Measurements from ENCODE around the gene SLC32A1.

SLC32A1 gene

DNA sequence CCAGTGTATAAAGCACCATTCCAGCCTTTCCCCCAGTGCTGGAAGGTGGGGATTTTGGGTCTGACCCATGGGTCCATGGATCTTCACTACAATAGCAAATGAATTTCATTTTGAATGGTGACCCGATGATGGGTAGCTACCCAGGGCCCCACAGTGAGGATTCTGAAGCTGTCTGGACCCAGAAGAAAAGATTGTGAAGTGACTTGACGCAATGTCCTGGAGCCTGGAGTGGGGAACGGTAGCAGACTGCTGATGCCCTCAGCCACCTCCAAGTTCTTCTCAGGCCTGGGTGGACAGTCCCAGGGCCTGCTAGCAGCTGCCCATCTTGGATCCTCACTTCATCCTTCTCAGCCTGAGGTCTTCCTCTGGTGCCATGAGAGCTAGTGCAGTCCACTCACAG is 23.4 kb upstream of the SLC32A1 start:
- Histone ChIP-seq H3K27me3 (ENCODE audit: control insufficient read depth, insufficient read depth, low read length) (no peaks in the 10 kb centered on the region), H3K4me1 (ENCODE audit: control insufficient read depth, insufficient read depth, low read length) (no peaks in the 10 kb centered on the region)

DNA sequence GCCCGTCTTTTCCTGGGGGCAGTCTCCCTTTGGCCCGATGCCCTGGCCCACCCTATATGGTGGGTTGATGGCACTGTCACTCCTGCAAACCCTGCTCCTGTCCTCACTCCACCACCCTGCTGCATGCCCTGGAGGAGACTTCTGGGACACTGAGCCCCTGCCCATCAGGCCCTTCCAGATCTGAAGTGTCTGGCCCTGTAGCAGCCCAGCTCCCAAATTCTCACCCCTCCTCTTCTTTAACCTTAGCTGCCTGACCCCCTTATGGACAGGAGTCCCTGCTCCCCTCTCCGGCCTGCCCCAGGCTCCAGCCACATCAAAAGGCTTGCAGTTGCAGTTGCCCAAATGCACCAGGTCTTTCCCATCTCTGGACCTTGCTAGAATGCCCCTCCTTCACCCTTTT is 20.8 kb upstream of the SLC32A1 start:
- H3K27me3 ChIP-seq (ENCODE audit: control insufficient read depth, insufficient read depth, low read length) = no peaks in the 10 kb centered on the region
- H3K27ac ChIP-seq (ENCODE audit: low read depth, low read length) = no peak overlapping the region
- no peak overlapping the region for H3K9ac ChIP-seq (ENCODE audit: low read depth, low read length)
- H3K9me3 ChIP-seq (ENCODE audit: control insufficient read depth, insufficient read depth, low read length) = no peaks in the 10 kb centered on the region
- H3K36me3 ChIP-seq (ENCODE audit: control insufficient read depth, insufficient read depth, low read length) = no peaks in the 10 kb centered on the region
- no peak overlapping the region for H3K4me3 ChIP-seq (ENCODE audit: low read depth, low read length)
- peaks cover 6% of the 10 kb centered on the region for H3K4me1 ChIP-seq (ENCODE audit: control insufficient read depth, insufficient read depth, low read length)

More for the DNA sequence above, 23.4 kb upstream of the SLC32A1 start:
- no peak overlapping the region for H3K4me3 ChIP-seq (ENCODE audit: low read depth, low read length)
- H3K36me3 ChIP-seq (ENCODE audit: control insufficient read depth, insufficient read depth, low read length) = no peaks in the 10 kb centered on the region
- H3K9me3 ChIP-seq (ENCODE audit: control insufficient read depth, insufficient read depth, low read length) = no peaks in the 10 kb centered on the region
- H3K9ac ChIP-seq (ENCODE audit: low read depth, low read length) = no peak overlapping the region
- no peak overlapping the region for H3K27ac ChIP-seq (ENCODE audit: low read depth, low read length)

DNA sequence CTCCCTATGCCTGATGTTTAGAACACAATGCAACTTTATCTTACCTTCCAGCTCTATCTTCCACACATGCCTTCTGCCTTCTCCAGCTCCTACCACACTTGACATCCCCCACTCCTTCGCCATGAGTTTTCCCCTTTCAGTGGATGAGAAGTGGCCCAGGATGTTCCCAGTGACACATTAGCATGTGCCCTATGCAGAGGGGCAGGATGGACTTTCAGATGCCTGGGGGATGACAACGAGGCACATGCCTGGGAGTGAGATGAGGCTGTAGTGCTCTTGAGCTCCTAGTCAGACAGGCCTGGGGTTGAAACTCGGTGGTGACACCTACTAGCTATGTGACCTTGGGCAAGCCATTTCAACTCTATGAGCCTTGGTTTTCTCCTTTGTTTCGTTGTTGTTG is 20.1 kb upstream of the SLC32A1 start:
- Histone ChIP-seq H3K4me3 (ENCODE audit: low read depth, low read length) (no peak overlapping the region), H3K9ac (ENCODE audit: low read depth, low read length) (no peak overlapping the region), H3K36me3 (ENCODE audit: control insufficient read depth, insufficient read depth, low read length) (no peaks in the 10 kb centered on the region), H3K27ac (ENCODE audit: low read depth, low read length) (no peak overlapping the region), H3K4me1 (ENCODE audit: control insufficient read depth, insufficient read depth, low read length) (peaks cover 6% of the 10 kb centered on the region), H3K9me3 (ENCODE audit: control insufficient read depth, insufficient read depth, low read length) (no peaks in the 10 kb centered on the region), H3K27me3 (ENCODE audit: control insufficient read depth, insufficient read depth, low read length) (no peaks in the 10 kb centered on the region)

DNA sequence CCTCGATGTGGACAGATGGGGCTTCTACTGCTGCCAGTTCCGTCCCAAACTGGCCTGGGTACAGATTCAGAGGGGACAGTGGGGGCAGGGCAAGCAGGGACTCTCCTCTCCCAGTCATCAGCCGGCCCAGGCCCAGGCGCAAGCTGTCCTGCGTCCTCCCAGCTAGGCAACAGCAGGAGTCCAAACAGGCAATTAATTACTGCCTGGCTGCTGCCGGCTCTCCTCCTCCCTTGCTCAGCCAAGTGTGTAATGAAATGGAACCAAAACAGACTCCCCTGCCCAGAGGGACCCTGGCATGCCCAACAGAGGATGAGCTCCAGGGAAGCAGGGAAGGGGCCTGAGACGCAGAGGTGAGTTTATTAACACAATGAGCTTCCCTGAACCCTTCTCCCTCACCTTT is 17.8 kb upstream of the SLC32A1 start:
- Histone ChIP-seq H3K27me3 (ENCODE audit: control insufficient read depth, insufficient read depth, low read length) (no peaks in the 10 kb centered on the region), H3K9ac (ENCODE audit: low read depth, low read length) (no peak overlapping the region), H3K4me1 (ENCODE audit: control insufficient read depth, insufficient read depth, low read length) (peaks cover 6% of the 10 kb centered on the region), H3K27ac (ENCODE audit: low read depth, low read length) (no peak overlapping the region), H3K36me3 (ENCODE audit: control insufficient read depth, insufficient read depth, low read length) (no peaks in the 10 kb centered on the region), H3K4me3 (ENCODE audit: low read depth, low read length) (no peak overlapping the region), H3K9me3 (ENCODE audit: control insufficient read depth, insufficient read depth, low read length) (no peaks in the 10 kb centered on the region)

GRCh38 chr20:38714308-38714707 is 10.0 kb upstream of the SLC32A1 start:
- Histone ChIP-seq H3K27ac (ENCODE audit: low read depth, low read length) (no peak overlapping the region), H3K27me3 (ENCODE audit: control insufficient read depth, insufficient read depth, low read length) (peaks cover 33% of the 10 kb centered on the region), H3K4me3 (ENCODE audit: low read depth, low read length) (no peak overlapping the region), H3K36me3 (ENCODE audit: control insufficient read depth, insufficient read depth, low read length) (no peaks in the 10 kb centered on the region), H3K9me3 (ENCODE audit: control insufficient read depth, insufficient read depth, low read length) (no peaks in the 10 kb centered on the region), H3K9ac (ENCODE audit: low read depth, low read length) (no peak overlapping the region), H3K4me1 (ENCODE audit: control insufficient read depth, insufficient read depth, low read length) (no peaks in the 10 kb centered on the region)

DNA sequence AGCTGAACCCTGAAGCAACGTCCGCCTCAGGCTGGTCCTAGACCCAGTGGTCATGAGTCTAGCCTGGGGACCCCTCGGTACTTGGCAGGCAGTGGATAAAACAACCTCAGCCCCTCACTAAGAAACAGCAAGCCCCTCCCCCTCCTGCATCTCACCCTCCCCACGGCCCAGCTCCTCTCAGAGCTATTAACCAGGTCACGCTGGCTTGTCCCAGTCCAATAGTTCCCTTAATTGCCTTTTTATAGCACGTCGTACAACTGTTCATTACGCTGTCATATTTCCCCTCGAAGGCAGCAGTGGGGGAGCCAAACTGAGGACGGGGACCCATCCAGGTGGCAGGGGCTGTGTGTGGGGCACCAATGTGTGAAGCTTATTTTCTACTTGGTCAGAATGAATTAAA is 8.6 kb upstream of the SLC32A1 start:
- Histone ChIP-seq H3K27me3 (ENCODE audit: control insufficient read depth, insufficient read depth, low read length) (peaks cover 46% of the 10 kb centered on the region), H3K9ac (ENCODE audit: low read depth, low read length) (no peak overlapping the region), H3K9me3 (ENCODE audit: control insufficient read depth, insufficient read depth, low read length) (no peaks in the 10 kb centered on the region), H3K27ac (ENCODE audit: low read depth, low read length) (no peak overlapping the region), H3K4me1 (ENCODE audit: control insufficient read depth, insufficient read depth, low read length) (no peaks in the 10 kb centered on the region), H3K36me3 (ENCODE audit: control insufficient read depth, insufficient read depth, low read length) (no peaks in the 10 kb centered on the region), H3K4me3 (ENCODE audit: low read depth, low read length) (no peak overlapping the region)

GRCh38 chr20:38722683-38723016 is 1.6 kb upstream of the SLC32A1 start:
- Histone ChIP-seq H3K27me3 (ENCODE audit: control insufficient read depth, insufficient read depth, low read length) (peaks cover 100% of the 10 kb centered on the region), H3K9me3 (ENCODE audit: control insufficient read depth, insufficient read depth, low read length) (no peaks in the 10 kb centered on the region), H3K4me1 (ENCODE audit: control insufficient read depth, insufficient read depth, low read length) (peaks cover 28% of the 10 kb centered on the region), H3K4me3 (ENCODE audit: low read depth, low read length) (peak overlapping the region; percentile 46), H3K27ac (ENCODE audit: low read depth, low read length) (no peak overlapping the region), H3K9ac (ENCODE audit: low read depth, low read length) (no peak overlapping the region), H3K36me3 (ENCODE audit: control insufficient read depth, insufficient read depth, low read length) (no peaks in the 10 kb centered on the region)

- Histone ChIP-seq H3K4me1 (ENCODE audit: control insufficient read depth, insufficient read depth, low read length) (peaks cover 32% of the 10 kb centered on the region), H3K9ac (ENCODE audit: low read depth, low read length) (no peak overlapping the region), H3K9me3 (ENCODE audit: control insufficient read depth, insufficient read depth, low read length) (no peaks in the 10 kb centered on the region), H3K27ac (ENCODE audit: low read depth, low read length) (no peak overlapping the region), H3K36me3 (ENCODE audit: control insufficient read depth, insufficient read depth, low read length) (no peaks in the 10 kb centered on the region), H3K4me3 (ENCODE audit: low read depth, low read length) (peak overlapping the region; percentile 46), H3K27me3 (ENCODE audit: control insufficient read depth, insufficient read depth, low read length) (peaks cover 100% of the 10 kb centered on the region)
These were observed 1.1 kb upstream of the SLC32A1 start for GRCh38 chr20:38723017-38723847.

GRCh38 chr20:38724626-38725147 is 401 bp downstream of the SLC32A1 start:
- H3K9ac ChIP-seq (ENCODE audit: low read depth, low read length) = no peak overlapping the region
- H3K4me1 ChIP-seq (ENCODE audit: control insufficient read depth, insufficient read depth, low read length) = peaks cover 40% of the 10 kb centered on the region
- peak overlapping the region; percentile 43 for H3K4me3 ChIP-seq (ENCODE audit: low read depth, low read length)
- no peak overlapping the region for H3K27ac ChIP-seq (ENCODE audit: low read depth, low read length)
- no peaks in the 10 kb centered on the region for H3K9me3 ChIP-seq (ENCODE audit: control insufficient read depth, insufficient read depth, low read length)
- no peaks in the 10 kb centered on the region for H3K36me3 ChIP-seq (ENCODE audit: control insufficient read depth, insufficient read depth, low read length)
- peaks cover 100% of the 10 kb centered on the region for H3K27me3 ChIP-seq (ENCODE audit: control insufficient read depth, insufficient read depth, low read length)

DNA sequence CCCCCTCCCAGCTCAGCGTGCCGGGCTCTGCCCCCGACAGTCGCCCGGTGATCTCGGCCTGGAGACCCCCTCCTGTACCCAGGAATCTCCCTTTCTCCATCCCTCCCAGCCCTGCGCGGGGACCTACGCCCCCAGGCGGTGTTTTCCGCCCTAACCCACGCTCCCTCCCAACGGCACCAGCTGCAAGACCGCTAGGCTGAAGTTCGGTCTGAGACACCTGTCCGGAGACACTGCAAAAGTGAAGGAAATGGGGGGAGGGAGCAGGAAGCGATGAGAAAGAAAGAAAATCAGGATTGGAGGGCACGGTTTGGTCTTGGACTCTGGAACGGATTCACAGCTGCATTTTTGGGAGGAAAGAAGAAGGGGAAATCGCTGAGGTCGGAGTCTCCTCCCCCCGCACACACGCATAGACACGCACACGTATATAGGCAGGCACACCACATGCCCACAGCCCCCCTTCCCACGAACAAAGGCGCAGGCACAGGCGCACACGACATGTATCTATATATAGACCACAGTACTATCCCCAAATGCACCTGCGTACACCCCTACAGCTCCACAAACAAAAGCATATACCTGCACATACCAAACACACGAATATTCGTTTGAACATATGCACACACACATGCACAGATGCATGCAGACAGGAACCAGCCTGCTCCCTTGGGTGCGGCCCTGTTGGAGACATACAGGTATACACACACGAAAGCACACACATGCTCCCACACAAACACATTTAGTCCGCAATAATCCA is 1.0 kb downstream of the SLC32A1 start:
- Histone ChIP-seq H3K4me3 (ENCODE audit: low read depth, low read length) (peak overlapping the region; percentile 43), H3K9ac (ENCODE audit: low read depth, low read length) (no peak overlapping the region), H3K4me1 (ENCODE audit: control insufficient read depth, insufficient read depth, low read length) (peaks cover 46% of the 10 kb centered on the region), H3K27ac (ENCODE audit: low read depth, low read length) (no peak overlapping the region), H3K9me3 (ENCODE audit: control insufficient read depth, insufficient read depth, low read length) (no peaks in the 10 kb centered on the region), H3K27me3 (ENCODE audit: control insufficient read depth, insufficient read depth, low read length) (peaks cover 100% of the 10 kb centered on the region), H3K36me3 (ENCODE audit: control insufficient read depth, insufficient read depth, low read length) (no peaks in the 10 kb centered on the region)
